ENCODE data around the gene SYNJ2BP.
A peak's percentile ranks its signal among the peaks of the same experiment; 100 is the strongest.
"Not testable (repeated sequence)": the region's sequence is repeated elsewhere in the genome, so short reads cannot be mapped to it uniquely, and the experiment has no call there.

Gene SYNJ2BP

GRCh38 chr14:70416725-70417349, at the start of gene SYNJ2BP:
TSS of gene SYNJ2BP (minus strand) at chr14:70417090. CDS start at chr14:70416963, 127 bp downstream.
- DNase-seq, result peak; percentile 25 to 60

GRCh38 chr14:70454731-70455130, 37.8 kb upstream of the SYNJ2BP start:
- no peak for DNase-seq

- no peak for DNase-seq
These were observed 35.0 kb upstream of the SYNJ2BP start, which contains the start of gene ADAM21 for GRCh38 chr14:70451874-70452273. TSS of gene ADAM21 (plus strand) at chr14:70452174. CDS start at chr14:70457500, 5,326 bp downstream.

DNA sequence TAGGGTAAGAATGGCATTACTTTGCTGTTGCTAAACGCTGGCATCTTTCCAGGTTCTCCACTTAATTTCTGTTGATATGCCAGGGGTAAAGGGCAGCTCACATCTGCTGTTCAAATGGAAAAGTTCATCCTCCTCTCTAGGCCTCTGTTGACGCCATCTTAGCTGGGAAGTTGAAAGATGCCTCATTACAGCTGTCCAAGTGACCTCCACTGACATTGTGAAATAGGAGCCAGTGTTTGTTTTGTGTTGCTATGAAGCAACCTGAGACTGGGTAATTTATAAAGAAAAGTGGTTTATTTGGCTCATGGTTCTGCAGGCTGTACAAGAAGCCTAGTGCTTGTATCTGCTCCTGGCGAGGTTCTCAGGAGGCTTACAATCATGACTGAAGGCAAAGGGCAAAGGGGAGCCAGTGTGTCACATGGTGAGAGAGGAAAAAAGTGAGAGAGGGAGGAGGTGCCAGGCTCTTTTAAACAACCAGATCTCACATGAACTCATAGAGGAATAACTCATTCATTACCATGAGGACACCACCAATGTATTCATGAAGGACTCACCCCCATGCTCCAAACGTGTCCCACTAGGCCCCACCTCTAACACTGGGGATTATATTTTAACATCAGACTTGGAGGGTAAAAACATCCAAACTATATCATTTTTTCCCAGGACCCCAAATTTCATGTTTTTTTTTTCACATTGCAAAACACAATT, 31.9 kb upstream of the SYNJ2BP start:
- no peak for DNase-seq

DNA sequence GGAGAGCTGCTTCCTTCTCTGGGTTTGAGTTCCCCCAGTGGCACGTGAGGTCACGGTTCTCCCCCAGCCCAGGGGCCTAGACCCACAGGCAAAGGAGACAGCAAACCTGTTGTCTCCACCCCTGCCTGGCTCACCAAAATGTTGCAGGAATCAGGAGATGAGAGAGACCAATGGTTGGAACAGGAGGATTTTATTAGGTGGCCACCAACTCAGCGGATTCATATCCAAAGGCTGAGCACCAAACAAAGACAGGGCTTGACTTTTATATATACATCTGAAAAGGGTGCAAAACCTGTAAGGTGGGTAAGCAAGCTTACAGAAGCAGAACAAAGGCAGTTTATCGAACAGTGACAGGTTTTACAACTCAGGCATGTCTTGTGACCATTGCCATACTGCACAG, 25.9 kb upstream of the SYNJ2BP start:
- no peak for DNase-seq

DNA sequence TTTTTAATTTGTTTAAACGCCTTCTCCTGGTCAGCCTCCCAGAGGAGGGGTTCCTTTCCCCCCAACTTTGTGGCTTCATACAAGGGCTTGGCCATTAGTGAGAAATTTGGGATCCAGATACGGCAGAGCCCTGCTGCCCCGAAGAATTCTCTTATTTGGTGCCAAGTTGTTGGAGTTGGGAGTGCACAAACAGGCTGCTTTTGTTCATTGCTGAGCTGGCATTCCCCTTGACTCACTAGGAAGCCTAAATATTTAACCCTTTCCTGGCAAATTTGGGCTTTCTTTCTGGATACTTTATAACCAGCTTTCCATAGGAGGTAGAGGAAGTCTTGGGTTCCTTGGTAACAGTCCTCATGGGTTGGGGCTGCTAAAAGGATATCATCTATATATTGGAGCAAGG, 24.8 kb upstream of the SYNJ2BP start:
- no peak for DNase-seq

GRCh38 chr14:70436867-70437266, 20.0 kb upstream of the SYNJ2BP start:
- no peak for DNase-seq

GRCh38 chr14:70426555-70426954, 9.7 kb upstream of the SYNJ2BP start:
- not testable (repeated sequence) for DNase-seq

DNA sequence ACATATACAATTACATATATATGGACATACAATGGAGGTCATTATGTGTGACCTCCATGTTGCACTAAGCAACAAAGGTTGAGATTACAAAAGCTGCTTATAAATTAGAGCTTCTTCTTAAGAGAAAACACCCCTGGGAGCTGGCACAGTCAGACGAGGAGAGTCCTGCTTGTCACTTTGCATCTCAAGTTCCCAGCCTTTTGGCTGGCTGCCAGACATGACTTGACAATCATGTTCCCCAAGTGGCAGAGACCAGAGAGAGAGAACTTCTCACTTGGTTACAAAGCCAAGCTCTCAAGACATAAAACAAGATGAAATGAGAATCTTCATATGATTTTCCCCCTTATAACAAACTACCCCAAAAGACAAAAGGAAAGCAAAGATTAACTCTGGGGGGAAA, 8.5 kb upstream of the SYNJ2BP start:
- no peak for DNase-seq

DNA sequence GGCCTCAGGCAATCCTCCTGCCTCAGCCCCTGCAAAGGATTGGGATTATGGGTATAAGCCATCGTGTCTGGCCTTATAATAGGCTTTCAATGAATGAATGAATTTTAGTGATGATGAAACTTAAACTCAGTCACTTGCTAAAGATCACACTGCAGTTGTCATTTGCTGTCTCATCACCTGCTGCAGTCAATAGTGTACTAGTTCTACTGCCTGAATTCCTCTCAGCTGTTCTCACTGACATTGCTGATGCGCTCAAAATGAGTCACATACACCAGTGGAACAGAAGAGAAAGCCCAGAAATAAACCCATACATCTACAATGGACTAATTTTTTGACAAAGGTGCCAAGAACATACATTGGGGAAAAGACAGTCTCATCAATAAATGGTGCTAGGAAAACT, 5.6 kb upstream of the SYNJ2BP start:
- no peak for DNase-seq

- not testable (repeated sequence) for DNase-seq
These were observed 2.5 kb upstream of the SYNJ2BP start for GRCh38 chr14:70419270-70419931.

GRCh38 chr14:70416338-70416724, 559 bp downstream of the SYNJ2BP start:
- DNase-seq, result no peak

GRCh38 chr14:70415788-70416187, 1.1 kb downstream of the SYNJ2BP start:
- no peak for DNase-seq

GRCh38 chr14:70407621-70408020, 9.3 kb downstream of the SYNJ2BP start:
- no peak for DNase-seq

GRCh38 chr14:70406216-70406615, 10.7 kb downstream of the SYNJ2BP start:
- DNase-seq, result not testable (repeated sequence)

- DNase-seq, result not testable (repeated sequence)
These were observed 13.6 kb downstream of the SYNJ2BP start for GRCh38 chr14:70403335-70403734.

GRCh38 chr14:70401643-70402042, 15.2 kb downstream of the SYNJ2BP start:
- no peak for DNase-seq

GRCh38 chr14:70398706-70399431, 18.0 kb downstream of the SYNJ2BP start:
- DNase-seq, result no peak

DNA sequence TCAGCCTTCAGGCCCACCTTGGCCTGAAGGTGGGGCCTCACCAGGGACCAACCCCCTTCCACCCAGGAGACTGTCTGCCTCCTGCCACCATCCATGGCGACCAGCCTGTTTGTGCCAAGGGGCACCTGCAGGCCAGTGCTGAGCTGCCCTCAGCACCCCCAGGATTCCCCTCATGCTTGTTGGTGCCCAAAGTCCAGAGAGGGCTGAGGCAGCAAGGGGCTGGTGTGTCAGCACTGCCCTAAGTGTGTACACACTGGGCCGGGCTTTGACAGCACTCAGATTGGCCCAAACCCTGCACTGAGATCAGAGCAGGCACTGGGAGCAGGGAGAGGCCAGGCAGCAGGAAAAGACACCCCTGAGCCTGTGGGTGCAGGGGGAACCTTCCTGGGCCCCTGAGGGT, 18.6 kb downstream of the SYNJ2BP start:
- DNase-seq, result no peak

- no peak for DNase-seq
These were observed 19.1 kb downstream of the SYNJ2BP start for GRCh38 chr14:70397746-70398145.

- DNase-seq, result no peak
These were observed 22.1 kb downstream of the SYNJ2BP start for GRCh38 chr14:70394674-70395306.

DNA sequence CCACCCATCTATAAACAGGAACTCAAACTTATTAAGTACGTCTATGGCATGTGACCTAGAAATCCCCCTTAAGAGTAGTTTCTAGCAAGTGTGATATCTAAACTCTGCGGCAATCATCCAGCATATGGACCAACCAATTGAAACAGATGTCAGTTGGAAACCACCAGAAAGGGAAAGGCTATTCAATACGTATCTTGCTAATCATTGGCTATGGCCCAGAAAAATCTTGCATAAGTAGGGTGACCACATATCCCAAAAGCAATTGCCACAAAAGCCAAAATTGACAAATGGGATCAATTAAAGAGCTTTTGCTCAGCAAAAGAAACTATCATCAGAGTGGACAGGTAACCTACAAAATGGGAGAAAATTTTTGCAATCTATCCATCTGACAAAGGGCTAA, 24.2 kb downstream of the SYNJ2BP start:
- no peak for DNase-seq

All from CD4-positive, alpha-beta T cell treated with Interferon alpha-2 for 1 hour (primary cell).